GM21526 (cell line): ENCODE measurements around the gene COLEC11.
"Not testable (repeated sequence)": the region's sequence is repeated elsewhere in the genome, so short reads cannot be mapped to it uniquely, and the experiment has no call there.

Source experiments
- ATAC-seq: cut with Tn5 transposase; IDR thresholded peaks from one replicate; pipeline ENCODE4 v1.9.1; 2021; ENCODE audit warnings: moderate library complexity; ENCODE audit not compliant: unreplicated experiment, low FRiP score

The COLEC11 gene

GRCh38 chr2:3594493-3595281, at the start of gene COLEC11:
Gene COLEC11, plus strand, starts transcription at chr2:3595112. Its CDS starts 9,229 bp downstream, at chr2:3604341.
- ATAC-seq: no peak

GRCh38 chr2:3545788-3546478, 49.0 kb upstream of the COLEC11 start:
- no peak for ATAC-seq

GRCh38 chr2:3547915-3548314, 47.0 kb upstream of the COLEC11 start:
- no peak for ATAC-seq

GRCh38 chr2:3553946-3554345, 41.0 kb upstream of the COLEC11 start:
- ATAC-seq: no peak

GRCh38 chr2:3557639-3558204, 37.2 kb upstream of the COLEC11 start:
- peak; percentile 24 for ATAC-seq

- ATAC-seq: peak; percentile 94
Observed at GRCh38 chr2:3558205-3559014, 36.5 kb upstream of the COLEC11 start, which contains the start of gene RNASEH1. Gene RNASEH1, minus strand, starts transcription at chr2:3558333. Its CDS starts 73 bp downstream, at chr2:3558260.

- peak; percentile 40 for ATAC-seq
Observed at GRCh38 chr2:3563521-3563976, 31.4 kb upstream of the COLEC11 start.

GRCh38 chr2:3565117-3565516, 29.8 kb upstream of the COLEC11 start:
- ATAC-seq: no peak

- ATAC-seq: no peak
Observed at GRCh38 chr2:3566806-3567205, 28.1 kb upstream of the COLEC11 start.

- not testable (repeated sequence) for ATAC-seq
Observed at GRCh38 chr2:3569656-3570055, 25.3 kb upstream of the COLEC11 start.

- ATAC-seq: no peak
Observed at GRCh38 chr2:3571284-3571683, 23.6 kb upstream of the COLEC11 start.

- ATAC-seq: no peak
Observed at GRCh38 chr2:3572620-3573019, 22.3 kb upstream of the COLEC11 start.

- no peak for ATAC-seq
Observed at GRCh38 chr2:3574155-3574554, 20.8 kb upstream of the COLEC11 start.

GRCh38 chr2:3575534-3576262, 19.2 kb upstream of the COLEC11 start:
- ATAC-seq: peak; percentile 23

- ATAC-seq: not testable (repeated sequence)
Observed at GRCh38 chr2:3576263-3576630, 18.7 kb upstream of the COLEC11 start.

- ATAC-seq: no peak
Observed at GRCh38 chr2:3578987-3579386, 15.9 kb upstream of the COLEC11 start.

- ATAC-seq: no peak
Observed at GRCh38 chr2:3580449-3580848, 14.5 kb upstream of the COLEC11 start.

- no peak for ATAC-seq
Observed at GRCh38 chr2:3581367-3582262, 13.3 kb upstream of the COLEC11 start.

GRCh38 chr2:3584076-3584475, 10.8 kb upstream of the COLEC11 start:
- no peak for ATAC-seq
